Peyer's patch (tissue), 4 donors: ENCODE measurements around the gene TNC.

Source experiments
- POLR2A ChIP-seq, 2 donors: fragments of 450-650 bp; IDR thresholded peaks; one replicate each; pipeline ENCODE4 v1.5.1; 2017; ENCODE audit warnings: antibody characterized with exemption in 2 of 2, mild to moderate bottlenecking in 2 of 2, moderate library complexity in 2 of 2
- TF ChIP-seq, protein P1 (sequence below), 6 experiments: fragments of 450-650 bp in 4 of 6; fragments of 200-600 bp in 2 of 6; sonication (generic) in 1 of 6; IDR thresholded peaks; one replicate each; pipeline ENCODE4 v1.5.1; 2017 to 2019; ENCODE audit warnings: antibody characterized with exemption in 6 of 6, mild to moderate bottlenecking in 3 of 6, moderate library complexity in 1 of 6

DNA sequence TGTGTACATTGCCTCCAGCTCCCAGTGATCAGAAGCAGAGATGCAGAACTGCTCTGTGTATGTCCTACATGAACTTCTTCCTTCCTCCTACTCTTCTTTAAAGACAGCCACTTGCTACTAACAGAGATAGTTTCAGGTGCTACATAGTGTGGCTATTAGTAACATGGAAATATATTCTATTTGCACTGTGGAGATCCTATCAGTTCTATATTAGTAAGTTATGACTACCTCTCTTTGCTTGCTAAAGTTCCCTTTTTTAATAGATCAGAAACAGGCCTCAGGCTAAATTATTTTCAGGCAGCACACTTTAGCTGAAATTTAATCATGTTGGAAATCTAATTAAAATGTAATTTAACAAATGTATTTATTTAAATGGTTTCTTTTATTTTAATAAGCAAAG lies 123.2 kb downstream of the TNC start:
- TF ChIP-seq, protein P1, sequence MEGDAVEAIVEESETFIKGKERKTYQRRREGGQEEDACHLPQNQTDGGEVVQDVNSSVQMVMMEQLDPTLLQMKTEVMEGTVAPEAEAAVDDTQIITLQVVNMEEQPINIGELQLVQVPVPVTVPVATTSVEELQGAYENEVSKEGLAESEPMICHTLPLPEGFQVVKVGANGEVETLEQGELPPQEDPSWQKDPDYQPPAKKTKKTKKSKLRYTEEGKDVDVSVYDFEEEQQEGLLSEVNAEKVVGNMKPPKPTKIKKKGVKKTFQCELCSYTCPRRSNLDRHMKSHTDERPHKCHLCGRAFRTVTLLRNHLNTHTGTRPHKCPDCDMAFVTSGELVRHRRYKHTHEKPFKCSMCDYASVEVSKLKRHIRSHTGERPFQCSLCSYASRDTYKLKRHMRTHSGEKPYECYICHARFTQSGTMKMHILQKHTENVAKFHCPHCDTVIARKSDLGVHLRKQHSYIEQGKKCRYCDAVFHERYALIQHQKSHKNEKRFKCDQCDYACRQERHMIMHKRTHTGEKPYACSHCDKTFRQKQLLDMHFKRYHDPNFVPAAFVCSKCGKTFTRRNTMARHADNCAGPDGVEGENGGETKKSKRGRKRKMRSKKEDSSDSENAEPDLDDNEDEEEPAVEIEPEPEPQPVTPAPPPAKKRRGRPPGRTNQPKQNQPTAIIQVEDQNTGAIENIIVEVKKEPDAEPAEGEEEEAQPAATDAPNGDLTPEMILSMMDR (IDR thresholded peaks at IDR 0.05) = no peak
- no peak for TF ChIP-seq POLR2A (IDR thresholded peaks at IDR 0.05)
